ENCODE data around the gene DRC7.

Gene DRC7

GRCh38 chr16:57695680-57696069 lies 1.1 kb downstream of the DRC7 start:
- DNase-seq (ENCODE audit: low read depth) = no peak
- no peak overlapping the region for H3K4me3 ChIP-seq (ENCODE audit: control insufficient read depth, low read depth, low read length)
- no peak for TF ChIP-seq CTCF (conservative IDR thresholded peaks at IDR 0.05; ENCODE audit: control insufficient read depth, insufficient read depth, low read depth, low read length)

- DNase-seq (ENCODE audit: low read depth) = no peak
- no peak for TF ChIP-seq CTCF (conservative IDR thresholded peaks at IDR 0.05; ENCODE audit: control insufficient read depth, insufficient read depth, low read depth, low read length)
- H3K4me3 ChIP-seq (ENCODE audit: control insufficient read depth, low read depth, low read length) = no peak overlapping the region
Observed at GRCh38 chr16:57696240-57696639, 1.6 kb downstream of the DRC7 start.

- no peak overlapping the region for H3K4me3 ChIP-seq (ENCODE audit: control insufficient read depth, low read depth, low read length)
- no peak for DNase-seq (ENCODE audit: low read depth)
- no peak for TF ChIP-seq CTCF (conservative IDR thresholded peaks at IDR 0.05; ENCODE audit: control insufficient read depth, insufficient read depth, low read depth, low read length)
Observed at GRCh38 chr16:57697896-57698537, 3.4 kb downstream of the DRC7 start.

- no peak for TF ChIP-seq CTCF (conservative IDR thresholded peaks at IDR 0.05; ENCODE audit: control insufficient read depth, insufficient read depth, low read depth, low read length)
- no peak for DNase-seq (ENCODE audit: low read depth)
- no peak overlapping the region for H3K4me3 ChIP-seq (ENCODE audit: control insufficient read depth, low read depth, low read length)
Observed at GRCh38 chr16:57698812-57699405, 4.3 kb downstream of the DRC7 start.

- TF ChIP-seq CTCF (conservative IDR thresholded peaks at IDR 0.05; ENCODE audit: control insufficient read depth, insufficient read depth, low read depth, low read length) = no peak
- no peak for DNase-seq (ENCODE audit: low read depth)
- no peak overlapping the region for H3K4me3 ChIP-seq (ENCODE audit: control insufficient read depth, low read depth, low read length)
Observed at GRCh38 chr16:57699481-57699880, 4.9 kb downstream of the DRC7 start.

GRCh38 chr16:57699899-57700298 lies 5.3 kb downstream of the DRC7 start:
- DNase-seq (ENCODE audit: low read depth) = no peak
- no peak for TF ChIP-seq CTCF (conservative IDR thresholded peaks at IDR 0.05; ENCODE audit: control insufficient read depth, insufficient read depth, low read depth, low read length)
- no peak overlapping the region for H3K4me3 ChIP-seq (ENCODE audit: control insufficient read depth, low read depth, low read length)
